IMR-90 (cell line): Measurements from ENCODE around the gene ORM1. TPM values are rescaled to one million over a fixed set of nuclear protein-coding genes. Genes with fewer than 3 reads are reported as not detected.

Source experiments
- ATAC-seq: fragments of 200-7000 bp; cut with Tn5 transposase; 2 replicates; pipeline ENCODE4 v1.9.1; 2020; ENCODE audit warnings: low read depth, mild to moderate bottlenecking, moderate library complexity
- BruUV-seq: library from RNA; stranded (reverse); fragments of 400-500 nt; replicated peaks from 2 replicates; lab custom pipeline; 2021; lab: Mats Ljungman, UMichigan
- CTCF ChIA-PET: fragments of 300-600 bp; formaldehyde crosslinking; extraction: SDS; loops from one replicate; lab custom pipeline; 2021; ENCODE audit warnings: antibody characterized with exemption; lab: Yijun Ruan, JAX
- POLR2A ChIA-PET: fragments of 300-600 bp; sonication (Branson Sonifier 250); formaldehyde crosslinking; loops from one replicate; lab custom pipeline; 2022; ENCODE audit warnings: antibody characterized with exemption; ENCODE audit not compliant: unreplicated experiment; lab: Charles Lee
- DNase-seq: peaks from one replicate; pipeline ENCODE4 v3.0.0; 2013
- H2AFZ ChIP-seq: replicated peaks from 2 replicates; pipeline ENCODE3; 2013; ENCODE audit warnings: low read length, mild to moderate bottlenecking; ENCODE audit not compliant: poor library complexity
- H2AK5ac ChIP-seq: 2 replicates; pipeline ENCODE4 v1.6.1; 2013; ENCODE audit warnings: low read depth, low read length, inconsistent platforms
- H2AK9ac ChIP-seq: replicated peaks from 2 replicates; pipeline ENCODE3; 2013; ENCODE audit warnings: mild to moderate bottlenecking, low read depth, low read length, moderate library complexity; ENCODE audit not compliant: poor library complexity
- H2BK120ac ChIP-seq: 2 replicates; pipeline ENCODE4 v1.6.1; 2013; ENCODE audit warnings: low read depth, low read length, inconsistent platforms
- H2BK15ac ChIP-seq: 3 replicates; pipeline ENCODE4 v1.6.1; 2013; ENCODE audit warnings: low read depth, low read length, inconsistent platforms
- H2BK20ac ChIP-seq: 2 replicates; pipeline ENCODE4 v1.6.1; 2013; ENCODE audit warnings: low read depth, mild to moderate bottlenecking, inconsistent platforms, low read length, moderate library complexity
- H2BK5ac ChIP-seq: 2 replicates; pipeline ENCODE4 v1.6.1; 2013; ENCODE audit warnings: mild to moderate bottlenecking, low read depth, low read length, inconsistent platforms; ENCODE audit not compliant: poor library complexity, severe bottlenecking
- H3K14ac ChIP-seq: replicated peaks from 2 replicates; pipeline ENCODE4 v1.6.1; 2013; ENCODE audit warnings: low read depth, low read length, inconsistent platforms
- H3K18ac ChIP-seq: 2 replicates; pipeline ENCODE4 v1.6.1; 2013; ENCODE audit warnings: low read depth, low read length, control low read depth
- H3K23ac ChIP-seq: 2 replicates; pipeline ENCODE4 v1.6.1; 2013; ENCODE audit warnings: low read depth, low read length, inconsistent platforms
- H3K27ac ChIP-seq: 2 replicates; pipeline ENCODE4 v1.5.1; 2013; ENCODE audit warnings: mild to moderate bottlenecking, control low read depth, low read length; ENCODE audit not compliant: insufficient read depth
- H3K27me3 ChIP-seq: 2 replicates; pipeline ENCODE4 v1.6.1; 2013; ENCODE audit warnings: low read length; ENCODE audit not compliant: control insufficient read depth, insufficient read depth
- H3K36me3 ChIP-seq: 2 replicates; pipeline ENCODE4 v1.6.1; 2013; ENCODE audit warnings: low read length, mixed read lengths; ENCODE audit not compliant: control insufficient read depth, insufficient read depth
- H3K4ac ChIP-seq: 2 replicates; pipeline ENCODE4 v1.6.1; 2013; ENCODE audit warnings: low read depth, low read length, inconsistent platforms
- H3K4me1 ChIP-seq: 2 replicates; pipeline ENCODE4 v1.6.1; 2013; ENCODE audit warnings: low read length, mixed read lengths; ENCODE audit not compliant: control insufficient read depth, insufficient read depth
- H3K4me2 ChIP-seq: 2 replicates; pipeline ENCODE4 v1.6.1; 2013; ENCODE audit warnings: low read depth, mild to moderate bottlenecking, control low read depth, low read length, moderate library complexity
- H3K4me3 ChIP-seq: 2 replicates; pipeline ENCODE4 v1.5.1; 2013; ENCODE audit warnings: low read depth, mild to moderate bottlenecking, control low read depth, low read length, moderate library complexity; ENCODE audit not compliant: insufficient read depth
- H3K56ac ChIP-seq: 2 replicates; pipeline ENCODE4 v1.6.1; 2013; ENCODE audit warnings: low read length, inconsistent platforms; ENCODE audit not compliant: insufficient read depth; ENCODE audit errors: extremely low read depth
- H3K79me1 ChIP-seq, 2 experiments: 2 replicates each; pipeline ENCODE4 v1.6.1; 2013; ENCODE audit warnings: low read length in 2 of 2, inconsistent platforms in 1 of 2, low read depth in 1 of 2
- H3K9ac ChIP-seq: 2 replicates; pipeline ENCODE4 v1.6.1; 2013; ENCODE audit warnings: low read depth, low read length, control low read depth
- H3K9me1 ChIP-seq: 2 replicates; pipeline ENCODE4 v1.6.1; 2013; ENCODE audit warnings: low read length, inconsistent platforms; ENCODE audit not compliant: insufficient read depth
- H3K9me3 ChIP-seq: 2 replicates; pipeline ENCODE4 v1.6.1; 2013; ENCODE audit warnings: low read length; ENCODE audit not compliant: control insufficient read depth, insufficient read depth
- H4K20me1 ChIP-seq: 2 replicates; pipeline ENCODE4 v1.6.1; 2013; ENCODE audit warnings: low read length, inconsistent platforms; ENCODE audit not compliant: insufficient read depth
- H4K5ac ChIP-seq: 2 replicates; pipeline ENCODE4 v1.6.1; 2013; ENCODE audit warnings: mild to moderate bottlenecking, low read depth, low read length, control low read depth
- H4K8ac ChIP-seq, 2 experiments: 2 replicates each; pipeline ENCODE4 v1.6.1; 2013; ENCODE audit warnings: low read depth in 2 of 2, low read length in 2 of 2, control low read depth in 1 of 2, inconsistent platforms in 1 of 2
- H4K91ac ChIP-seq: 2 replicates; pipeline ENCODE4 v1.6.1; 2013; ENCODE audit warnings: low read depth, low read length, inconsistent platforms; ENCODE audit not compliant: insufficient read depth
- BHLHE40 ChIP-seq: fragments of 150-350 bp; IDR thresholded peaks from 2 replicates; pipeline ENCODE4 v1.6.1; 2016; ENCODE audit warnings: mild to moderate bottlenecking, low read depth, low read length
- CEBPB ChIP-seq: IDR thresholded peaks from 2 replicates; pipeline ENCODE4 v1.6.1; 2012; ENCODE audit warnings: low read depth, low read length, improper control_type of control experiment
- CHD1 ChIP-seq: IDR thresholded peaks from 2 replicates; pipeline ENCODE4 v1.6.1; 2012; ENCODE audit warnings: low read depth, low read length, improper control_type of control experiment
- FOS ChIP-seq: fragments of 150-350 bp; IDR thresholded peaks from 2 replicates; pipeline ENCODE4 v1.6.1; 2016; ENCODE audit warnings: low read depth, low read length
- MAFK ChIP-seq: IDR thresholded peaks from 2 replicates; pipeline ENCODE4 v1.6.1; 2012; ENCODE audit warnings: low read depth, low read length, improper control_type of control experiment
- MAZ ChIP-seq: IDR thresholded peaks from 2 replicates; pipeline ENCODE4 v1.6.1; 2012; ENCODE audit warnings: low read depth, mild to moderate bottlenecking, low read length, improper control_type of control experiment, moderate library complexity, borderline replicate concordance
- NFE2L2 ChIP-seq: fragments of 150-350 bp; IDR thresholded peaks from 2 replicates; pipeline ENCODE4 v1.6.1; 2016; ENCODE audit warnings: low read depth, mild to moderate bottlenecking, low read length
- POLR2A ChIP-seq: IDR thresholded peaks from 2 replicates; pipeline ENCODE4 v1.6.1; 2012; ENCODE audit warnings: mild to moderate bottlenecking, low read depth, low read length
- SMC3 ChIP-seq: fragments of 150-350 bp; IDR thresholded peaks from 2 replicates; pipeline ENCODE4 v1.6.1; 2016; ENCODE audit warnings: low read depth, mild to moderate bottlenecking, antibody characterized with exemption, low read length, moderate library complexity
- USF2 ChIP-seq: fragments of 150-350 bp; IDR thresholded peaks from 2 replicates; pipeline ENCODE4 v1.6.1; 2017; ENCODE audit warnings: mild to moderate bottlenecking, antibody characterized with exemption, low read length, low read depth
- WGBS, 2 experiments: methylation state at CpG; one replicate each; pipeline versions ENCODE4 v1.1.5 to v1.1.7; 2013; ENCODE audit warnings: missing lambda C conversion rate in 2 of 2; ENCODE audit not compliant: insufficient read length in 1 of 2; ENCODE audit errors: extremely low coverage in 2 of 2; 5-methylcytosine and 5-hydroxymethylcytosine counted together
- dilution Hi-C: fragments of 300-500 bp; cut with HindIII; formaldehyde crosslinking; loops from one replicate; pipeline ENCODE4 v1.14.3; 2018; ENCODE audit warnings: low sequenced_read_pairs; ENCODE audit not compliant: unreplicated experiment
- in situ Hi-C: fragments of 300-500 bp; cut with MboI; formaldehyde crosslinking; loops from 3 replicates; pipeline ENCODE4 v1.14.3; 2019; ENCODE audit warnings: low sequenced_read_pairs, inconsistent platforms, mixed read lengths
- intact Hi-C: fragments of 100-400 bp; cut with micrococcal nuclease; formaldehyde crosslinking; loops from 2 replicates; pipeline ENCODE4 v1.10.0; 2022
- polyA plus RNA-seq, 3 experiments: library from polyadenylated mRNA; depleted of rRNA; stranded (reverse); fragments of >200 nt; gene quantifications; 2 replicates each; pipeline ENCODE4 v1.2.3, GENCODE V29; 2012; ENCODE audit warnings: low replicate concordance in 1 of 3
- total RNA-seq: library from RNA; depleted of rRNA; stranded (reverse); fragments of >200 nt; gene quantifications from 2 replicates; pipeline ENCODE4 v1.2.3, GENCODE V29; 2012

Gene ORM1
- total and polyA plus RNA-seq, 2 of the 4 experiments (the other 2 are of a cell fraction) = 0.18 TPM; not detected in 1

- peak; percentile 86 for ATAC-seq
- CTCF ChIA-PET = interaction anchor here (1.0 to 1.1 kb wide), 2 partner anchors 13 to 113 kb away, joined by 3 to 4 read pairs; no protein-coding TSS in a partner anchor
- WGBS, 2 experiments = 100% methylated on average over 2 of the region's 18 CpGs; no CpG with 5 or more reads in 1 of the 2 experiments
Observed at GRCh38 chr9:114276908-114277821, 45.7 kb upstream of the ORM1 start.

More at GRCh38 chr9:114276908-114277821, 45.7 kb upstream of the ORM1 start:
- H3K9me3 ChIP-seq = no peaks in the 10 kb centered on the region
- H2AFZ ChIP-seq = peak overlapping the region; percentile 8
- peaks cover 34% of the 10 kb centered on the region for H3K4me1 ChIP-seq
- H3K9me1 ChIP-seq = peaks cover 45% of the 10 kb centered on the region
- peak overlapping the region; percentile 18; the same call in 1 of the 2 replicates for H3K27ac ChIP-seq
- H2AK5ac ChIP-seq = peak overlapping the region; percentile 62
- dilution Hi-C loops = no loop called here
- peaks cover 5% of the 10 kb centered on the region; the same call in 1 of the 2 replicates for H3K36me3 ChIP-seq
- peak overlapping the region; percentile 63 for H3K23ac ChIP-seq
- intact Hi-C loops = no loop called here
- no peak overlapping the region for H3K4me2 ChIP-seq
- peak overlapping the region; percentile 61; the same call in 1 of the 3 replicates for H2BK15ac ChIP-seq
- BruUV-seq = no TSS peak
- DNase-seq = peak; percentile 98
- H2BK5ac ChIP-seq = peak overlapping the region; percentile 66
- peak overlapping the region; percentile 79 for H3K4ac ChIP-seq
- peak overlapping the region in 1 of 2 experiments; percentile 76; a peak in 2 of 4 replicates for H4K8ac ChIP-seq
- peak overlapping the region; percentile 69; the same call in 1 of the 2 replicates for H4K5ac ChIP-seq
- H3K9ac ChIP-seq = no peak overlapping the region
- peak overlapping the region; percentile 81 for H3K14ac ChIP-seq
- no peaks in the 10 kb centered on the region for H3K27me3 ChIP-seq
- peak overlapping the region; percentile 24 for H4K91ac ChIP-seq
- peaks cover 4% of the 10 kb centered on the region for H4K20me1 ChIP-seq
- H2BK20ac ChIP-seq = peak overlapping the region; percentile 83; the same call in 1 of the 2 replicates
- H3K79me1 ChIP-seq = peaks cover 7 to 39% of the 10 kb centered on the region in 2 experiments; a peak in 3 of 4 replicates
- H3K56ac ChIP-seq = no peak overlapping the region; the same call in 1 of the 2 replicates
- in situ Hi-C loops = no loop called here
- TF ChIP-seq CEBPB (peak; percentile 55), POLR2A (no peak; the same call in 1 of the 2 replicates), BHLHE40 (peak; percentile 55; the same call in 1 of the 2 replicates), MAFK (peak; percentile 64), MAZ (peak; percentile 74; the same call in 1 of the 2 replicates), FOS (peak; percentile 100), USF2 (no peak), NFE2L2 (peak; percentile 54; the same call in 1 of the 2 replicates), SMC3 (0 out of 2 replicates have a peak, but pooled peaks have one; percentile 25), CHD1 (no peak)
- H2BK120ac ChIP-seq = peak overlapping the region; percentile 80
- POLR2A ChIA-PET = no interaction called here
- H3K18ac ChIP-seq = peak overlapping the region; percentile 87
- peak overlapping the region; percentile 68 for H2AK9ac ChIP-seq
- H3K4me3 ChIP-seq = no peak overlapping the region
